Fibroblast of lung (primary cell): ENCODE measurements around the gene GRK1. TPM values are rescaled to one million over a fixed set of nuclear protein-coding genes. Genes with fewer than 3 reads are reported as not detected.

Source experiments
- DNase-seq, 2 donors: peaks; one replicate each; pipeline versions ENCODE4 v3.0.0 to v3.0.0-alpha.2; 2010; ENCODE audit warnings: low read depth in 2 of 2
- H2AFZ ChIP-seq: 2 replicates; pipeline ENCODE4 v1.5.1; 2012; ENCODE audit warnings: low read length, control low read depth, inconsistent platforms
- H3K27ac ChIP-seq: 2 replicates; pipeline ENCODE4 v1.5.1; 2011; ENCODE audit warnings: low read length, control low read depth; ENCODE audit not compliant: insufficient read depth
- H3K27me3 ChIP-seq: 2 replicates; pipeline ENCODE4 v1.5.1; 2011; ENCODE audit warnings: mild to moderate bottlenecking, low read length; ENCODE audit not compliant: control insufficient read depth, insufficient read depth
- H3K36me3 ChIP-seq: 2 replicates; pipeline ENCODE4 v1.5.1; 2011; ENCODE audit warnings: low read length; ENCODE audit not compliant: control insufficient read depth, insufficient read depth
- H3K4me1 ChIP-seq: 2 replicates; pipeline ENCODE4 v1.5.1; 2011; ENCODE audit warnings: low read length; ENCODE audit not compliant: control insufficient read depth, insufficient read depth; ENCODE audit errors: extremely low read depth
- H3K4me2 ChIP-seq: 2 replicates; pipeline ENCODE4 v1.5.1; 2011; ENCODE audit warnings: low read length, control low read depth; ENCODE audit not compliant: insufficient read depth; ENCODE audit errors: extremely low read depth
- H3K4me3 ChIP-seq, 4 experiments: fragments of 200-600 bp in 1 of 4; sonication (generic) in 1 of 4; replicated peaks in 1 of 4; 2 replicates each; pipeline ENCODE4 v1.5.1; 2011 to 2016; ENCODE audit warnings: low read length in 4 of 4, low read depth in 3 of 4, mild to moderate bottlenecking in 3 of 4, control low read depth in 2 of 4, inconsistent platforms in 1 of 4, mixed read lengths in 1 of 4; ENCODE audit not compliant: insufficient read depth in 1 of 4; ENCODE audit errors: control extremely low read depth in 1 of 4
- H3K79me2 ChIP-seq: 2 replicates; pipeline ENCODE4 v1.5.1; 2012; ENCODE audit warnings: mild to moderate bottlenecking, low read length, inconsistent platforms; ENCODE audit not compliant: control insufficient read depth, insufficient read depth
- H3K9ac ChIP-seq: 2 replicates; pipeline ENCODE4 v1.5.1; 2011; ENCODE audit warnings: mild to moderate bottlenecking, low read length, control low read depth; ENCODE audit not compliant: insufficient read depth
- H3K9me3 ChIP-seq: 2 replicates; pipeline ENCODE4 v1.5.1; 2012; ENCODE audit warnings: low read depth, low read length; ENCODE audit not compliant: control insufficient read depth, insufficient read depth
- H4K20me1 ChIP-seq: 2 replicates; pipeline ENCODE4 v1.5.1; 2011; ENCODE audit warnings: low read length; ENCODE audit not compliant: control insufficient read depth, insufficient read depth; ENCODE audit errors: extremely low read depth
- EZH2 ChIP-seq: IDR thresholded peaks from 2 replicates; pipeline ENCODE4 v1.5.1; 2012; ENCODE audit warnings: low read length, control low read depth, mild to moderate bottlenecking; ENCODE audit errors: missing control alignments
- polyA plus RNA-seq, 2 donors: library from polyadenylated mRNA; depleted of rRNA in 1 of 2; stranded (reverse) in 1 of 2; unstranded in 1 of 2; fragments of >200 nt; gene quantifications; 2 replicates each; pipeline ENCODE4 v1.2.1, GENCODE V29; 2011 to 2012; ENCODE audit warnings: missing spikeins in 1 of 2
- total RNA-seq: library from RNA; depleted of rRNA; stranded (reverse); fragments of >200 nt; gene quantifications from 2 replicates; pipeline ENCODE4 v1.2.1, GENCODE V29; 2014
- TF ChIP-seq, protein P1 (sequence below), 2 donors: IDR thresholded peaks in 1 of 2; conservative IDR thresholded peaks in 1 of 2; 1 replicate in 1 of 2; 2 replicates in 1 of 2; pipeline ENCODE4 v1.5.1; 2011 to 2012; ENCODE audit warnings: low read length in 2 of 2, control low read depth in 1 of 2, inconsistent platforms in 1 of 2, low read depth in 1 of 2, mild to moderate bottlenecking in 1 of 2

Gene GRK1
- total and polyA plus RNA-seq, 2 donors (not counting 1 experiment from before 2014, with no cell fraction given) = 0.17 TPM; not detected in 1

DNA sequence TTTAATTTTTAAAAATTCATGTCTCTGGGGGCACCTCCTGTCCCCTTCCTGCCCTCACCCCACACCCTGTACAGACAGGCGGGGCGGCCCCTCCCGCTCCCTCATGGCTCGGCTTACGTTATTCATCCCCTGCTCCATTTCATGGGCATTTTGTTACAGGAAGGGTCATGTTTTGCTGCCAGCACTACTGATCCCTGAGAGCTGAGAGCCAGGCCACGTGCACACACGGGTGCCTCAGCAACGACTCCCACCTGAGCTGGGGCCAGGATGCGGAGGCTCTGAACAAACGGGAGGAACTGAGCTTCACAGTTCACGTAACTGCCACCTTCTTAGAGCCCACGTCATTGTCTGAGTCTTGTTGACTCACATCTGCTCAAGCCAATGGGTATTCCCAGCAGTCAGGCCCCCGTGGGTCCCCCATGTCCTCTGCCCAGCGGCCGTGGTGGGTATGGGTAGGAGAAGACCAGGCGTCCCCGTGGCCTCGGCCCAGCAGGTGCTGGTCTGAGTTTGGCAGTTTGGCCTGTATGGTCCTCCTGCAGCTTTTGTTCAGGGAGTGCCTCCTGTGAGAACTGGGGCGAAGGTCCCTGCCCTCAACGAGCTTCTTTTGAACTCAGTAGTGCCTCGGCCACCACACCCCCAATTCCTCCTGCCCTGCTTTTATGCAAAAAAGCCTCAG lies 75.6 kb downstream of the GRK1 start:
- Histone ChIP-seq H3K4me2 (no peak overlapping the region), H3K36me3 (no peaks in the 10 kb centered on the region), H3K9ac (no peak overlapping the region), H3K9me3 (no peaks in the 10 kb centered on the region), H3K4me1 (no peaks in the 10 kb centered on the region), H3K4me3 (no peak overlapping the region), H3K27ac (no peak overlapping the region), H4K20me1 (no peaks in the 10 kb centered on the region), H2AFZ (no peak overlapping the region), H3K27me3 (no peaks in the 10 kb centered on the region), H3K79me2 (no peaks in the 10 kb centered on the region)
- no peak for DNase-seq
- no peak for TF ChIP-seq EZH2
- TF ChIP-seq, protein P1, sequence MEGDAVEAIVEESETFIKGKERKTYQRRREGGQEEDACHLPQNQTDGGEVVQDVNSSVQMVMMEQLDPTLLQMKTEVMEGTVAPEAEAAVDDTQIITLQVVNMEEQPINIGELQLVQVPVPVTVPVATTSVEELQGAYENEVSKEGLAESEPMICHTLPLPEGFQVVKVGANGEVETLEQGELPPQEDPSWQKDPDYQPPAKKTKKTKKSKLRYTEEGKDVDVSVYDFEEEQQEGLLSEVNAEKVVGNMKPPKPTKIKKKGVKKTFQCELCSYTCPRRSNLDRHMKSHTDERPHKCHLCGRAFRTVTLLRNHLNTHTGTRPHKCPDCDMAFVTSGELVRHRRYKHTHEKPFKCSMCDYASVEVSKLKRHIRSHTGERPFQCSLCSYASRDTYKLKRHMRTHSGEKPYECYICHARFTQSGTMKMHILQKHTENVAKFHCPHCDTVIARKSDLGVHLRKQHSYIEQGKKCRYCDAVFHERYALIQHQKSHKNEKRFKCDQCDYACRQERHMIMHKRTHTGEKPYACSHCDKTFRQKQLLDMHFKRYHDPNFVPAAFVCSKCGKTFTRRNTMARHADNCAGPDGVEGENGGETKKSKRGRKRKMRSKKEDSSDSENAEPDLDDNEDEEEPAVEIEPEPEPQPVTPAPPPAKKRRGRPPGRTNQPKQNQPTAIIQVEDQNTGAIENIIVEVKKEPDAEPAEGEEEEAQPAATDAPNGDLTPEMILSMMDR (conservative IDR thresholded peaks at IDR 0.05 in 1 of 2, IDR thresholded peaks at IDR 0.05 in 1 of 2; ENCODE audit: low read depth in 1 of 2, low read length in 2 of 2) = no peak

DNA sequence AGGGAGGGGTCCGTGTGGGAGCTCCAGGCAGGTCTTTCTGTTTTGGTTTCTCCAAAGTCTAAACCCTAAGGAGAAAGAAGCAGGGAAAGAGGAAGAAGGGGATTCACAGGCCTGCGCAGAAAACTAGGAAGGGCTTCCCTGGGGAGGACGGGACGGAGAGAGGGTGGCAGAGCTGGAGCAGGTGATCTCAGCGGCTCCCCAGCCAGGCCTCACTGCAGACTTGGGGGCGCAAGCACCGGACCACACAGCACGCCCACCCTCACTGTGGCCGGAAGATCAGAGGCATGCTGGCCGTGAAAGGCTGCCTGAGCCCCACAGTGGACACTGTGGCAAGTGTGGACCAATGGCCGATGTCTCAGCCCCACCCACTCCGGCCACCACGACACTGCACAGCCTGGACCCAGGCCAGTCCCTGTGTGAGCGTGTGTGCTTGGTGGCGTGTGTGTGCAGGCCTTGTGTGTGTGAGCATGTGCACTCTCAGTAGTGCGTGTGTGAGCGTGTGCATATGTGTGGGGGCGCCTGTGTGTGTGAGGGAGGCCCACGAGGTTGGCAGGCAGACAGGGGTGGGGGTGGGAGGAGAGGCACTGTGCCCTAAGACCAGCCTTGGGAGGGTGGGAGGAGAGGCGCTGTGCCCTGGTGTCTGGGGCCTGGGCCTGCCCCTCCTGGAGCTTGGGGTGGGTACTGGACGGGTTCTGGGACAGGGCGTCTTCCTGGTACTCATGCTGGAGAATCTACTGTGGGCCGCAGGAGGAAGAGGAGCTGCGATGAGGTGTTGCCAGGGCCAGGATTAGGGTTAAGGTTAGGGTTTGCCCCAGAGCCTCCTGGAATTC lies 76.6 kb downstream of the GRK1 start:
- Histone ChIP-seq H3K9me3 (no peaks in the 10 kb centered on the region), H2AFZ (no peak overlapping the region), H3K4me3 (no peak overlapping the region), H3K4me1 (no peaks in the 10 kb centered on the region), H3K9ac (no peak overlapping the region), H3K27me3 (no peaks in the 10 kb centered on the region), H4K20me1 (no peaks in the 10 kb centered on the region), H3K4me2 (no peak overlapping the region), H3K36me3 (no peaks in the 10 kb centered on the region), H3K79me2 (no peaks in the 10 kb centered on the region), H3K27ac (no peak overlapping the region)
- TF ChIP-seq EZH2 = no peak
- TF ChIP-seq, protein P1 (conservative IDR thresholded peaks at IDR 0.05 in 1 of 2, IDR thresholded peaks at IDR 0.05 in 1 of 2; ENCODE audit: low read depth in 1 of 2, low read length in 2 of 2) = no peak
- no peak for DNase-seq

DNA sequence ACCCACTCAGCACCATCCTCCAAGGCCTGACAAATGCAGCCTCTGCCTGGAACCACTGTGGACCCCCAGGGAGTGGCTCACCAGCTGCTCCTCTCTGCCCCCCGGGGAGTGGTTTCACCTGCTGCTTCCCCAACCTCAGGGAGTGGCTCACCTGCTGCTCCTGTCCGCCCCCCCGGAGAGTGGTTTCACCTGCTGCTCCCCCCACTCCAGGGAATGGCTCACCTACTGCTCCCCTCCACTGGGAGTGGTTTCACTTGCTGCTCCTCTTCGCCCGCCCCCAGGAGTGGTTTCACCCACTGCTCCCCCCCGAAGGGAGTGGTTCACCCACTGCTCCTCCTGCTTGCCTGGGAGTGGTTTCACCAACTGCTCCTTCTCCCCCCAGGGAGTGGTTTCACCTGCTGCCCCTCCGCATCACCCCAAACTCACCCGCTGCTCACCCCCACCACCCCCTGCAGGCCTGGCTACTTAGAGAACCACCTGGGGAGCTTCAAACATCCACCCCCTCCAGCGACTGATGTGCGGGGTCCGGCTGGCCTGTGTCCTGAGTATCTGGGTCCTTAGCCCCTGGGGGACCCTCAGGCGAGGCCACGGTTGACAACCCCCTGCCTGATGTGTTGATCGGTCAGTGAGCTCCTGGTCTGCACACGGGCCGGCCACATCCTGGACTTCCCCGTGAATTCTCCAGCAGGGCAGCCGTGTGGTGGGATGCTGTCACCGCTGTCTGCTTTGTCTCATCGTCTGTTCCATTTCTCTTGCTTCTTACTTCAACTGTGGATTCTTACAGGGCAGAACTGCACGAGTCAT lies 77.4 kb downstream of the GRK1 start:
- H3K4me2 ChIP-seq = no peak overlapping the region
- no peak overlapping the region for H2AFZ ChIP-seq
- no peak overlapping the region for H3K9ac ChIP-seq
- no peak overlapping the region for H3K4me3 ChIP-seq
- H4K20me1 ChIP-seq = no peaks in the 10 kb centered on the region
- no peaks in the 10 kb centered on the region for H3K36me3 ChIP-seq
- H3K9me3 ChIP-seq = no peaks in the 10 kb centered on the region
- H3K4me1 ChIP-seq = no peaks in the 10 kb centered on the region
- no peak overlapping the region for H3K27ac ChIP-seq
- no peak for DNase-seq
- H3K27me3 ChIP-seq = no peaks in the 10 kb centered on the region
- TF ChIP-seq, protein P1 (conservative IDR thresholded peaks at IDR 0.05 in 1 of 2, IDR thresholded peaks at IDR 0.05 in 1 of 2; ENCODE audit: low read depth in 1 of 2, low read length in 2 of 2) = no peak
- TF ChIP-seq EZH2 = no peak
- no peaks in the 10 kb centered on the region for H3K79me2 ChIP-seq
